HCT116 (cell line): ENCODE measurements around the gene ENPEP.

ENCODE experiments used
- CTCF ChIP-seq, 3 experiments: fragments of 200-600 bp in 1 of 3; sonication (generic) in 1 of 3; IDR thresholded peaks in 2 of 3; conservative IDR thresholded peaks in 1 of 3; 2 replicates each; pipeline ENCODE4 v1.5.1; 2012 to 2017; ENCODE audit warnings: low read depth in 2 of 3, low read length in 2 of 3, antibody characterized with exemption in 1 of 3, borderline replicate concordance in 1 of 3, control low read depth in 1 of 3, mild to moderate bottlenecking in 1 of 3, mixed read lengths in 1 of 3, mixed run types in 1 of 3, moderate library complexity in 1 of 3; ENCODE audit not compliant: insufficient read depth in 1 of 3
- EZH2 ChIP-seq: fragments of 200-600 bp; sonication (generic); IDR thresholded peaks from 2 replicates; pipeline ENCODE4 v1.6.1; 2017; ENCODE audit warnings: antibody characterized with exemption, mixed run types
- RAD21 ChIP-seq: IDR thresholded peaks from 2 replicates; pipeline ENCODE4 v1.6.1; 2012; ENCODE audit warnings: low read depth, mild to moderate bottlenecking

GRCh38 chr4:110516106-110516922 lies 40.4 kb downstream of the ENPEP start:
- TF ChIP-seq EZH2 = no peak
- peak; percentile 73 to 84 (median 79) for TF ChIP-seq CTCF (IDR thresholded peaks at IDR 0.05 in 2 of 3, conservative IDR thresholded peaks at IDR 0.05 in 1 of 3; ENCODE audit: borderline replicate concordance in 1 of 3, insufficient read depth in 1 of 3, low read depth in 2 of 3, low read length in 2 of 3)
- peak; percentile 61 for TF ChIP-seq RAD21
